ENCODE data around the gene KCNK2.

Gene KCNK2, protein sequence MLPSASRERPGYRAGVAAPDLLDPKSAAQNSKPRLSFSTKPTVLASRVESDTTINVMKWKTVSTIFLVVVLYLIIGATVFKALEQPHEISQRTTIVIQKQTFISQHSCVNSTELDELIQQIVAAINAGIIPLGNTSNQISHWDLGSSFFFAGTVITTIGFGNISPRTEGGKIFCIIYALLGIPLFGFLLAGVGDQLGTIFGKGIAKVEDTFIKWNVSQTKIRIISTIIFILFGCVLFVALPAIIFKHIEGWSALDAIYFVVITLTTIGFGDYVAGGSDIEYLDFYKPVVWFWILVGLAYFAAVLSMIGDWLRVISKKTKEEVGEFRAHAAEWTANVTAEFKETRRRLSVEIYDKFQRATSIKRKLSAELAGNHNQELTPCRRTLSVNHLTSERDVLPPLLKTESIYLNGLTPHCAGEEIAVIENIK

GRCh38 chr1:215082532-215083382 is at the start of gene KCNK2:
TSS of gene KCNK2 (plus strand) at chr1:215082737. CDS start at chr1:215083386, 649 bp downstream.
- peak; percentile 30 for DNase-seq

GRCh38 chr1:215032911-215033526 is 49.5 kb upstream of the KCNK2 start:
- no peak for DNase-seq

DNA sequence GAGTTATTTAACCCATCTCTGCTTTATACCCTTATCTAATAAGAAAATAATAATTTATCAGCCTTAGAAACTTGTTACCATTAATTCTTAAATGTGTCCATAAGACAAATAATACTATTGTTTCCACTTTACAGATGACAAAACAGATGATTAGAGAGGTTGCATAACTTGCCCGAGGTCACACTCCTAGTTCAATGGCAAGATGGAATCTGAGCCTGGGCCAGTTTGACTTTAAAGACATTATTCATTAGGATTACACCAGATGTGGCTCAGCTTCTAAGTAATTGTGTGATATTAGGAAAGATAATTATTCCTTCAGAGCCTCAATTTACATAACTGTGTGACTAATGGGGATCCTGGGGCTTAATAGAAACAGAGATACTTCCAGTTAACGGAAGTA is 42.3 kb upstream of the KCNK2 start:
- DNase-seq = no peak

DNA sequence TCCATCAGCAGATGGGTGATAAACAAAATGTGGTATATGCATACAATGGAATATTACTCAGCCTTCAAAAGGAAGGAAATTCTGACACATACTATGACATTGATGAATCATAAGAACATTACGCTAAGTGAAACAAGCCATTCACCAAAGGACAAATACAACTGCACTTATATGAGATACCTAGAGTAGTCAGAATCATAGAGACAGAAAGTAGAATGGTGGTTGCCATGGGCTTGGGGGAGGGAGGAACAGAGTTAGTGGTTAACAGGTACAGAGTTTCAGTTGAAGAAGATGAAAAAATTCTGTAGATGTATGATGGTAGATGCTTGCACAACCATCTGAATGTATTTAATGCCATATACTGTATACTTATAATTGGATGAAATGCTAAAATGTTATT is 39.1 kb upstream of the KCNK2 start:
- no peak for DNase-seq

DNA sequence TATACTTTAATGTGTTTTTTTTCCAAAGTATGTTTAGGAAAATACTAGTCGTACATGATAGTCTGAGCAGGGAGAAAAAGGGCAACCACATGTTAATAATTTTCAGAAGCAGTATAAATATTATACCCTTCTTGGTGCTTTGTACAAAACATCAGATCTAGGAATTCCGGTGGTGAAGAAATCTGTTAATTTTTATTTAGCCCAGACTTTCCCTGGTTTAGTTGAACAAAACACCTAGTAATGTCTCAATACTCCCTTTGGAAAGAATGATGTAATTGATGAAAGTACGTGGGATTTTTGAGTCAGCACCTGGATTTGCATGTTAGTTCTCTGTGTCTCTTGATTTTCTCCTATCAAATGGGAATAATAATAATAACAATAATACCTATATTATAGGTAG is 38.4 kb upstream of the KCNK2 start:
- DNase-seq = no peak

- DNase-seq = no peak
Observed at GRCh38 chr1:215045698-215046308, 36.7 kb upstream of the KCNK2 start.

GRCh38 chr1:215052256-215053015 is 30.1 kb upstream of the KCNK2 start:
- DNase-seq = no peak

GRCh38 chr1:215054266-215054665 is 28.3 kb upstream of the KCNK2 start:
- DNase-seq = no peak

GRCh38 chr1:215055281-215055935 is 27.1 kb upstream of the KCNK2 start:
- DNase-seq = no peak

- DNase-seq = no peak
Observed at GRCh38 chr1:215056584-215056983, 26.0 kb upstream of the KCNK2 start.

DNA sequence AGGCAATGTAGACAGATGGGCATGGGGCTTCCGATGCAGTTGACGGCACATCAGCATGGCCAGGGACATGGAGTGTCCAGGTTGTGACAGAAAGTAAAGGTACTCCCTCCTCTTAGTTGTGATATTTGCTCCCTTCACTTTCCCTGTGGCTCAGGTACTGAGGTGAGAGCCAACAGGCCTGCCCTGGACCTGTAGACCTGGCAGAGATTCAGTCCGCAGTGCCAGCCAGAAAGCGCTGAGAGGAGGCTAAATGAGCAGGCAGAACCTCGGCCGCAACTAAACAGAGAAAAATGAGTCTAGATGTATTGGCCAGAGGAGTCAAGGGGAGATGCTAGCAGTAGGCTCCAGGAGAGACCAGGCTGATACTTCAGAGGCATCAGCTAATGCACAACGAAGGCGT is 22.6 kb upstream of the KCNK2 start:
- DNase-seq = no peak

GRCh38 chr1:215064327-215064726 is 18.2 kb upstream of the KCNK2 start:
- DNase-seq = no peak

- no peak for DNase-seq
Observed at GRCh38 chr1:215071078-215071477, 11.5 kb upstream of the KCNK2 start.

- peak; percentile 13 for DNase-seq
Observed at GRCh38 chr1:215076322-215076721, 6.2 kb upstream of the KCNK2 start.

DNA sequence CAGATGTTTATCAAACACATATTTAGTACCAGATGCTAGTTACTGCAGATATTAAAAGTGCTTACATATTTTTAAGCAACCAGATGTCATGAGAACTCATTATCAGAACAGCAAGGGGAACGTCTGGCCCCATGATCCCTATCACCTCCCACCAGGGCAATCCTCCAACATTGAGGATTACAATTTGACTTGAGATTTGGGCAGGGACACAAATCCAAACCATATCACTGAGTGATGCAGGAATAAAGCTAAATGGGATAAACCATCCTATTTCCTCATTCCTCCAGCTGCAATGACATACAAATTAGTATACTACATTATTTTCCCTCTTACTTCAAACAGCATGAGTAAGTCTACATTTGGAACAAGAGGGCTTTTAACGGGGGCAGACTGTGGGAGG is 3.1 kb upstream of the KCNK2 start:
- no peak for DNase-seq

DNA sequence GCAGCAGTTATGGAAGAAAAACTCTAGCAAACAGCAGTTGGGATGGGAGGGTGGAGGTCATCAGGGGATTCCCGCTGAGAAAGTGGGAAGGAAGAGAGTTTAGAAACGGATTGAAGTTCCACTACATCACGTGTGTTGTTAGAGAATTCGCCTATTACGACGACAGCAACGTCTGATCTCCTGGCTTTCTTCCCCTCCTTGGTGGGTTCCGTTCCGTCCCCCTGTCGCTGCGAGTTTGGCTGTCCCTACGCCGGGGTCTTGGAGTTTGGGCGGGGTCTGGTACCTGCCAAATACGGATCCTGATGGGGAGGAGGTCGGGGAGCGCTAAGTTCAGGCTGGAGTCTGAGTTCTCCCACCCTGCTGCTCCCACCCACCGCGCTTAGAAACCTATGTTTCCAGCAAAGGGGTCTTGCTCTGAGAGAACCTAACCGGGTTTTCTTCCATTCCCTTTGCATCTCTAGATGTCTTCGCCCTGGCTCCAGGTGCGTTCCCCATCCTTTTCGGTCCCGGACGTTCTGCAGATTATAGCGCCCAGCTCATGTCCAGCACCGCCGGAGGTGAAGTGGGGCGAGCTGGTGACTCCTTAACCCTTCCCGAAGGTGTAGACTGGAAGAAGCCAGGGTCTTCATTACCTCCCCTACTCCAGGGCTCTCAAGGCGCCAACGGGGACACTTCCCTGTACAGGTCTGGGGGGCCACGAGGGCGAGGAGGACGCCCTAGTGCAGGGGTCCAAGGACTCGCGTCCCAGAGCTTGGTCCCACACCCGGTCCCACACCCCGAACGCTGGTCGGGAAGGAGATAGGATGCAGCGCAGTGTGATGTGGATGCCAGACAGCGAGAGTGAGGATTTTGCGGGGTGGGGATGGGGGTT is 641 bp upstream of the KCNK2 start:
- DNase-seq = no peak

- DNase-seq = peak; percentile 32
Observed at GRCh38 chr1:215083383-215083961, 935 bp downstream of the KCNK2 start.

DNA sequence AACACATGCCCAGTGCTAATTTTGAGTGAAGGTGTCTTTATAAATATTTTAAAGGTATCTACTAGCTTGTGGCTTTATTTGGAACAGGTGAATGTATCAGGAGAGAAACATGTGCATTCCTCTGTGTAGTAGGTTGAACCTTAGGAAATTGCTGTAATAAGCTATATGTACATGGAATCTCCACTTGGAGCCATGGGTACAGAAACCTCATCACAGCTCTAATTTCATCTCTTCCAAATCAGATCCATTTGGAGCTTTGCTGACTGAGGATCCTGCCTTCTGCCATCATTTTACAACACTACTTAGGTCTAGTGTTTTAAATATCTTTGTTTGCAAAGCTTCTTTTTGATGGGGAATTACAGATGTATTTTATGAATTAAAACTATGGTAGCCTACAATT is 2.1 kb downstream of the KCNK2 start:
- DNase-seq = no peak

- no peak for DNase-seq
Observed at GRCh38 chr1:215087603-215088002, 5.1 kb downstream of the KCNK2 start.

DNA sequence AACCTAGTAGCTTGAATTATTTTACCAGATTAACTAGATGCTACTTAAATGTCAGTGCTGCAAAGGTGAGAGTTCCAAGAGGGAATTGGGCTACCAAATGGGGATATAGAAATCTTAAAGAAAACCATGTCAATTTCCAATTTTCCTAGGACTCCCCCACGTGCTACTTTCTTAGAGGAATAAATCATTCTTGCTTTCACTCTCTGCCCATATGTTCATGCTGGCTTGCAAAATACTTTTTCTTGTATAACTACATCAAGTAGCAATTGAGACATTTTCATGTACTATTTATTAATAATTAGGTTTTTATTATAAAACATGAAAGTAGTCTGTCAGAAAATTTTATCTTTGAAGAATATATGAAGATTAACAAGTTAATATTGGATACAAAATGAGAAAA is 11.8 kb downstream of the KCNK2 start:
- no peak for DNase-seq

Data from COR-L47 (cell line).